Suppressor macrophage (primary cell): Measurements from ENCODE around the gene TENM4.
"Not testable (repeated sequence)": the region's sequence is repeated elsewhere in the genome, so short reads cannot be mapped to it uniquely, and the experiment has no call there.

Source experiments
- DNase-seq, 4 experiments: peaks; one replicate each; pipeline ENCODE4 v3.0.0-alpha.2; 2020 to 2022

Gene TENM4

DNA sequence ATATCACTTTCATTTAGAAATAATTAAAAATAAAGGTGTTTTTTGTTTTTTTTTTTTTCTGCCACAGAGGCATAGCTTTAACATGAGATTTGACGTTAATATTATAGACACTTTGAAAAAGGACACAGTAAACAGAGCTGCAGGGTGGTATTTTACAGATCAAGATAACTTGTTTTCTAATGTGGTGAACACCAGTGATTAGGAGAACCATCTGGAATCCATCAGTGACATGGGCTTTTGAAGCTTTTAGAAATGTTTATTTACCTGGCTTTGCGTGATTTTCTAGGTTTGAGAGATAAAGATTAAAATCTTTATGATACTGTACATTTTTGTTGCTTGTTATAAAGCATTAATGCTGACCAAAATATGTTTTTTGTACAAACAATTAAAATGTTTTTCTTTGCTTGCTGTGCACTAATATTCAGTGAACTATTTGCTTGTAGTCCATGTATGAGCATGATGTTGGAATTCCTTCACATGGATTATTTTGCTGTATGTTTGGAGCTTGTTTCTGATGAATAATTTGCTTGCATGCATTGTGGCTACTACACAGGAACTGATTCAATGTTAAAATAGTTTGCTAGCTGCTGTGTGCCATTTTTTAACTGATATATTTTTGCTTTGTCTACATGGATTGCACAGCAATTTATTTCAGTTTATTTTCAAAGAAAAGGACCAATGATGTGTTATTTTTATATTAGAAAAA lies 514.0 kb downstream of the TENM4 start:
- DNase-seq: no peak

GRCh38 chr11:78925387-78925786 lies 515.4 kb downstream of the TENM4 start:
- DNase-seq: no peak

- peak in 2 of 4 experiments; percentile 6 to 40 for DNase-seq
These were observed 517.8 kb downstream of the TENM4 start for GRCh38 chr11:78922859-78923625.

- DNase-seq: no peak
These were observed 519.3 kb downstream of the TENM4 start for GRCh38 chr11:78921509-78921908.

GRCh38 chr11:78920329-78920728 lies 520.5 kb downstream of the TENM4 start:
- no peak for DNase-seq

DNA sequence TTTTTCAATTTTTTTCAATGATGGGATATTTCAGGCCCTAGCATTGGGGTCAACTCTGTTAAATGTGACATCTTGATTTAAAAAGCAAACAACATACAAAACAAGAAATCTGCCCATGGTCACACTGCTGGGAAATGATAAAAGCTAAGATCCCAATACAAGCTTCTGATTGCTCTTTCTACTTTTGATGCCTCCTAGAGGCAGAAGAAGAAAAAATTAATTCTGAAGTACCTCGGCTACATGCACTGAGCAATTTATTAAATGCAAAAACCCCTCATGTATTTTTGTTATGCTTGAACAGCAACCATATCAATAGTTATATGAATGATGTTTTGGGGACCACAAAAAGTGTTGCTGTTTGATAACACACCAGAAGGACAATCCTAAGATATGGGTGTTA lies 524.1 kb downstream of the TENM4 start:
- no peak for DNase-seq

DNA sequence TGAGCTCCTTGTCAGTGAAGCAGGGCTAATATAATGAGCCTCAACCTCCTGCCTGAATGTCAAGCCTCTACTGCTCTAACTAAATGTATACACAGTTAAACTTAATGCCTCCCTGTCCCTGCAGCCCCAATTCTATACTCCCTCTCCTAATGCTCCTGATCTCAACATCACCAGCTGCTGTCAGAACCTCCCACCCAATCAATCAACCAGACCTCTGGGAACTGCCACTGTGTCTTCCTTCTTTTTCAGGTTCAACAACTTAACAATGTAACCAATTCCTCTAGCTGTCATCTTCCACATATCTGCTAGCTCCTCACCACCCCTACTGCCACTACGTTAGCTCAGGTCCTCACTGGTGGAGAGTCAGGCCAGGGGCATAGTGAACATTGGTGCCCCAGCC lies 526.3 kb downstream of the TENM4 start:
- DNase-seq: no peak

- no peak for DNase-seq
These were observed 528.1 kb downstream of the TENM4 start for GRCh38 chr11:78912778-78913177.

DNA sequence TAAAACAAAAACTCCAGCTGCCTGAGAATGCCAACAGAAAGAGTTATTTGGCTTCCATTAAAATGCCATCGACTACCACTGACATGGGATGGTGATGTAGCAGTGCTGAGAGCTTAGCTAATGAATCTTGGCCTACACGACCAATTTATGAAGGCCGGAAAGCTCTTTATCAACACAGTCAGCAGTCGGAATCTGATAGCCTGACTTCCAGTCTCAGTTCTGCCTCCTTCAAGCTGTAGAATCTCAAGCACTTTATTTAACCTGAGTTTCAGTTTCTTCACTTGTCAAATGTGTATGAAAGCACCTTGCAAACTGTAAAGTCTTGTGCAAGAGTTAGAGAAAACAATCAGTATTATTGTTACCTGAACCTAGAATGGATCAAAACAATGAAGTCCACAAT lies 530.5 kb downstream of the TENM4 start:
- no peak for DNase-seq

DNA sequence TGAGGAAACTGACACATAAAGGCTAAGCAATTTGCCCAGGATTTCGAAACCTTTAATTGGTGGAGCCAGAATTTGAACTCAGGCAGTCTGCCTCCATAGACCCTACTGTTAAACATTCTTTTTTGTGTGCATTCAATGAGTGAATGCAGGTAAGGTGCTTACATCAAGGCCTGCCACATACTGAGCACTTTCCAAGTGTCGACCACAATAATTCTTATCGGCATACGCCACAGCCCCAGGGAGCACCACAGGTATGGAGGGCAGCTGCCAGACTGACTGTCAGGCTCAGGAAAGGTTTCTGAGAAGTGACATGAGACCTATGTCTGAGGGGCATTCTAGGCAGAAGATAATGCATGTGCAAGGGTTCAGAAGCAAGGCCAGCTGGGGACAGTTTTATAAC lies 531.4 kb downstream of the TENM4 start:
- no peak for DNase-seq

DNA sequence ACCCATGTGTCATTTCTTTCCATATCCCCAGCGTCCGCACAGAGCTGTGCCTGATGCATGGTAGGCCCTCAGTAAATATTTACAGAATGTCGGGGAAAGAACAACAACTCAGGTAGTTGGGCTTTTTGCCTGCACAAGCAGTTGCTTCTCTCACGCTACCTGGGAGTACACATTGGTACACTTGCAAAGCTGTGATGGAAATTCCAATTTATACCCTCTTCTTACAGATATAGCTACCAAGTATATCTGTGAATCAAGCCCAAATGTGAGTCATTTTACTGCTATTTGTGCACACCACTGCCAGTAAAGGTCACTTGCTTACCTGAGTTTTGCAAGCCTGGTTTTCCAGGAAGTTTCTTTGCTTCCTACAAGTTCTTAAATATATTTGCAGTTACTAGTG lies 533.2 kb downstream of the TENM4 start:
- no peak for DNase-seq

- peak in 3 of 4 experiments; percentile 6 to 55 (median 45) for DNase-seq
These were observed 534.3 kb downstream of the TENM4 start for GRCh38 chr11:78906566-78906965.

- DNase-seq: no peak
These were observed 535.1 kb downstream of the TENM4 start for GRCh38 chr11:78905756-78906155.

GRCh38 chr11:78902771-78903507 lies 537.9 kb downstream of the TENM4 start:
- no peak for DNase-seq

GRCh38 chr11:78901831-78902230 lies 539.0 kb downstream of the TENM4 start:
- DNase-seq: no peak

GRCh38 chr11:78898266-78898775 lies 542.5 kb downstream of the TENM4 start:
- DNase-seq: no peak

DNA sequence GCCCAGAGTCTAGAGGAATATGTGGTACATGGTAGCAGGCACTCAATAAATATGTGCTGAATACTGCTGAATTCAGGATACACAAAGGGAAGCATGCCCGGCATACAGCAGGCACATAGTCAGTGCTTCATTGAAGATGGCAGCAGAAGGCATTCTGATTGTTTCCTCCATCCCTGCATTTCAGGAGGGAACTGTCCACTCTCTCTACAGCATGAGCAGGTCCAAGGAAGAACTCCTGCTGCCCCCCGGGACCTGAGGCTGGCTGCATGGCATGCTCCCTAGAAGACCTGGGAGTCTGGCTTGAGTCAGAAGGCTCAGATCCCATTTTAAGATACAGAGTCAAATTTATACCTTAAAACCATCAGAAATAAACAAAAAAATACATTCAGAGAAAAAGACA lies 546.8 kb downstream of the TENM4 start:
- no peak for DNase-seq

DNA sequence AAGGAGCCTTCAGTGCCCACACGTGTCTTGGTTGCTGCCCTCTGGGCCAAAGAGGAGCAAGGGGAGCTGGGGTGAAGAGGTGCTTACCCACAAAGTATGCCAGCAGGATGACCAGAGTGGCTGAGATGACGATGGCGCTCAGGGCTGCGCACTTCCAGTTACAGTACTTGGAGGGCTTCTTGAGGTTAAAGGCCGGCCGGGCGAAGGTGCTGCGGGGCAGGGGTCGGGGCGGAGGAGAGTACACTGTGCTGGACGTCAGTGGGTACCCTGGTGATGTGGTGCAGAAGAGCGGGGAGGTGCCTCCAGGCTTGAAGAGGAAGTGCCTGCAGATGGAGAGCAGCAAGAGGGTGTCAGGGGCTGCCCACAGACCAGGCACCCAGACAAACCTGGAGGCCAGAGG lies 551.1 kb downstream of the TENM4 start:
- no peak for DNase-seq

GRCh38 chr11:78886616-78887015 lies 554.2 kb downstream of the TENM4 start:
- no peak for DNase-seq

DNA sequence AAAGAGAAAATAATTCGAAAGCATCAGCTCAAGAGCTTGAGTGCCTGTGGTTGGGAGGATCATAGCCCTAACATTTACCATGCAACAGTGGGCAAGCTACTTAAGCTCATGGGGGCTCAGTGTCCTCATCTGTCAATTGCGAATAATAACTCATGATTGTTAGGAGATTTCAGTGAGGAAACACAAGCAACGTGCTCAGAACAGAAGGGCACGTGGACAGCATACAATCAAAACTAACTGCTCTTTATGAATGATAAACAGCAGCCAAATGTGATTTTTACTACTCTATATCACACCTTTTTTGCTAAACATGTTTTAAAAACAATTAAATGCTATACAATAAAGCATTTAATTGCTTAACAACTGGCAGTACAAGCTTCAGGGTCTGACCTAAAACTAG lies 556.1 kb downstream of the TENM4 start:
- DNase-seq: no peak

- DNase-seq: no peak
These were observed 557.3 kb downstream of the TENM4 start for GRCh38 chr11:78883506-78883905.

GRCh38 chr11:78879094-78879980 lies 561.5 kb downstream of the TENM4 start:
- not testable (repeated sequence) for DNase-seq
